ENCODE measurements around the gene CACNA1D. TPM values are rescaled to one million over a fixed set of nuclear protein-coding genes. Genes with fewer than 3 reads are reported as not detected.

CACNA1D gene
- total RNA-seq, 1 experiment from 2014 or later, result not detected

DNA sequence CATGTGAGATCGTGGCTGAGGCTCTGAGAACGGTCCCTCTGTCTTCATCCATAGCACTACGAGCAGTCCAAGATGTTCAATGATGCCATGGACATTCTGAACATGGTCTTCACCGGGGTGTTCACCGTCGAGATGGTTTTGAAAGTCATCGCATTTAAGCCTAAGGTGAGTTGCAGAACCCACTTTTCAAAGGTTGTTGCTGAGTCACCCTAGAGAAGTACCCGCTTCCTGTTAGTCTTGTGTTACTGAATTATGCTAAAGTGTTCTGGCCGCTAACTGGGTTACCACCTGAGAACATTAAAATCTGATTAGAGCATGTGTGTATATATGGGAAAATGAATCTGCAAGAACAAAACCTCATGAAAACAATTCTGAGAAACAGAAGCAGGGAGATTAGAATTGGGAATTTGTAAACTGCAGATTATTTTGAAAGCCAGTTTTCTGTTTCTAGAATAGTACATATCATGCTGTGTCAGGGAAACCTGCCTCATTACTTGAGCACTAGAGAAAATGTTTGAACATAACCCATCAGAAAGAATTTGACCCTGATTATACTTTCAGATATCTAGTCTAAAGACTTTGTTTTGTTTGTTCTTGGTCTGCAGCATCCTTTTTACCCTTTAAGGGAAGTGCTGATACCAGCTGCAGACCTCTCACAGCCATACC, 259.2 kb downstream of the CACNA1D start:
- Histone ChIP-seq H3K36me3 (ENCODE audit: insufficient read depth, low read length, poor library complexity, severe bottlenecking) (no peaks in the 10 kb centered on the region), H3K9me3 (ENCODE audit: low read depth, low read length, poor library complexity, severe bottlenecking) (no peaks in the 10 kb centered on the region), H3K4me3 (ENCODE audit: low read depth, low read length, poor library complexity, severe bottlenecking) (no peak overlapping the region), H3K4me1 (ENCODE audit: insufficient read depth, low read length, poor library complexity, severe bottlenecking) (no peaks in the 10 kb centered on the region), H3K27ac (ENCODE audit: low read depth, low read length, poor library complexity, severe bottlenecking) (no peak overlapping the region), H3K27me3 (replicated peaks; ENCODE audit: insufficient read depth, low read depth, low read length, poor library complexity) (no peaks in the 10 kb centered on the region)
- POLR2A ChIA-PET (ENCODE audit: low non-redundant PET), result no interaction called here
- BruUV-seq (replicated peaks), result no TSS peak
- CTCF ChIA-PET, result no interaction called here
- TF ChIP-seq, protein P1, sequence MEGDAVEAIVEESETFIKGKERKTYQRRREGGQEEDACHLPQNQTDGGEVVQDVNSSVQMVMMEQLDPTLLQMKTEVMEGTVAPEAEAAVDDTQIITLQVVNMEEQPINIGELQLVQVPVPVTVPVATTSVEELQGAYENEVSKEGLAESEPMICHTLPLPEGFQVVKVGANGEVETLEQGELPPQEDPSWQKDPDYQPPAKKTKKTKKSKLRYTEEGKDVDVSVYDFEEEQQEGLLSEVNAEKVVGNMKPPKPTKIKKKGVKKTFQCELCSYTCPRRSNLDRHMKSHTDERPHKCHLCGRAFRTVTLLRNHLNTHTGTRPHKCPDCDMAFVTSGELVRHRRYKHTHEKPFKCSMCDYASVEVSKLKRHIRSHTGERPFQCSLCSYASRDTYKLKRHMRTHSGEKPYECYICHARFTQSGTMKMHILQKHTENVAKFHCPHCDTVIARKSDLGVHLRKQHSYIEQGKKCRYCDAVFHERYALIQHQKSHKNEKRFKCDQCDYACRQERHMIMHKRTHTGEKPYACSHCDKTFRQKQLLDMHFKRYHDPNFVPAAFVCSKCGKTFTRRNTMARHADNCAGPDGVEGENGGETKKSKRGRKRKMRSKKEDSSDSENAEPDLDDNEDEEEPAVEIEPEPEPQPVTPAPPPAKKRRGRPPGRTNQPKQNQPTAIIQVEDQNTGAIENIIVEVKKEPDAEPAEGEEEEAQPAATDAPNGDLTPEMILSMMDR (conservative IDR thresholded peaks at IDR 0.05; ENCODE audit: low read depth, low read length), result no peak
- TF ChIP-seq EZH2 (IDR thresholded peaks at IDR 0.05; ENCODE audit: borderline replicate concordance, low read depth, low read length, poor library complexity, severe bottlenecking), result no peak
- DNase-seq (ENCODE audit: low spot score), result no peak
- intact Hi-C loops (cut with micrococcal nuclease; ENCODE audit: unreplicated experiment), result no loop called here

DNA sequence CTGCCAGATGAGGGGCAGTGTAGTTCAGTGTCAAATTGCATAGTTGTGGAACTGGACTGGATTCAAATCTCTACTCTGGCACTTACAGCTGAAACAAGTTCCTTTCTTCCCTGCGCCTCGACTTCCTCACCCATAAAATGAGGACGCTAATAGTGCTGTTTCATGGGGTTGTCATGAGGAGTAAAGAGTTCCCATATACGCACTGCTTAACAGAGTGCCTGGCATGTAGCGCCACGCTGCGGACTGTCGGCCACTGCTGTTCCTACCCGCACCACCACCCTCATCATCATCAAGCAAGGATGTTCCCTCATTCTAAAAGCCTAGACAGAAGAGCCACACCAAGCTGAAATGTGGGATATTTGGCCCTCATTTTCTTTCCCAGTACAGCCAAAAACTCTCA, 259.9 kb downstream of the CACNA1D start:
- Histone ChIP-seq H3K4me3 (ENCODE audit: low read depth, low read length, poor library complexity, severe bottlenecking) (no peak overlapping the region), H3K4me1 (ENCODE audit: insufficient read depth, low read length, poor library complexity, severe bottlenecking) (no peaks in the 10 kb centered on the region), H3K36me3 (ENCODE audit: insufficient read depth, low read length, poor library complexity, severe bottlenecking) (no peaks in the 10 kb centered on the region), H3K27me3 (replicated peaks; ENCODE audit: insufficient read depth, low read depth, low read length, poor library complexity) (no peaks in the 10 kb centered on the region), H3K9me3 (ENCODE audit: low read depth, low read length, poor library complexity, severe bottlenecking) (no peaks in the 10 kb centered on the region), H3K27ac (ENCODE audit: low read depth, low read length, poor library complexity, severe bottlenecking) (no peak overlapping the region)
- TF ChIP-seq, protein P1 (conservative IDR thresholded peaks at IDR 0.05; ENCODE audit: low read depth, low read length), result no peak
- no peak for TF ChIP-seq EZH2 (IDR thresholded peaks at IDR 0.05; ENCODE audit: borderline replicate concordance, low read depth, low read length, poor library complexity, severe bottlenecking)
- no peak for DNase-seq (ENCODE audit: low spot score)
- ChIA-PET POLR2A (ENCODE audit: low non-redundant PET) (no interaction called here), CTCF (no interaction called here)
- no TSS peak for BruUV-seq (replicated peaks)
- intact Hi-C loops (cut with micrococcal nuclease; ENCODE audit: unreplicated experiment), result no loop called here

DNA sequence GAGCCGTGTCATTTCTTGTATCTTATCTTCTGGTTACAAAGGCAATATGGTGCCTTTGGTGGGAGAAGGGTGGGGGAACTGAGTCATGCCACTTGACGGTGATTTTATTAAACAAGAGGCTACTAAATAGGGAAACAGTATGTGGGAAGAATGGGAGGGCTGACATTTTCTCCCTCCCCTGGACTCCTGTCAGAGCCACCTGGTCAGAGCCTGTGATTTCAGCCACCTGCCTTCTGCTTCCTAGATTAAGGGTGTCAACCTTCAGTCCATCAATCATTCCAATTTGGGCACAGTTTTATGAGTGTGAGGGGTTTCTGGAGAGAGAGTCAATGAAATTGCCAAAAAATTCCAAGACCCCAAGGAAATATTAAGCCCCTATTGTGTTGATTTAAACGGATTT, 264.4 kb downstream of the CACNA1D start:
- no TSS peak for BruUV-seq (replicated peaks)
- no peak overlapping the region for H3K4me3 ChIP-seq (ENCODE audit: low read depth, low read length, poor library complexity, severe bottlenecking)
- CTCF ChIA-PET, result no interaction called here
- POLR2A ChIA-PET (ENCODE audit: low non-redundant PET), result no interaction called here
- H3K9me3 ChIP-seq (ENCODE audit: low read depth, low read length, poor library complexity, severe bottlenecking), result no peaks in the 10 kb centered on the region
- no peaks in the 10 kb centered on the region for H3K27me3 ChIP-seq (replicated peaks; ENCODE audit: insufficient read depth, low read depth, low read length, poor library complexity)
- TF ChIP-seq, protein P1 (conservative IDR thresholded peaks at IDR 0.05; ENCODE audit: low read depth, low read length), result no peak
- no peak for TF ChIP-seq EZH2 (IDR thresholded peaks at IDR 0.05; ENCODE audit: borderline replicate concordance, low read depth, low read length, poor library complexity, severe bottlenecking)
- no peak for DNase-seq (ENCODE audit: low spot score)
- intact Hi-C loops (cut with micrococcal nuclease; ENCODE audit: unreplicated experiment), result no loop called here
- no peaks in the 10 kb centered on the region for H3K36me3 ChIP-seq (ENCODE audit: insufficient read depth, low read length, poor library complexity, severe bottlenecking)
- H3K4me1 ChIP-seq (ENCODE audit: insufficient read depth, low read length, poor library complexity, severe bottlenecking), result no peaks in the 10 kb centered on the region
- no peak overlapping the region for H3K27ac ChIP-seq (ENCODE audit: low read depth, low read length, poor library complexity, severe bottlenecking)

Data from A673 (cell line).